ENCODE measurements around the gene SLC34A1. TPM values are rescaled to one million over a fixed set of nuclear protein-coding genes. Genes with fewer than 3 reads are reported as not detected.
"Not testable (repeated sequence)": the region's sequence is repeated elsewhere in the genome, so short reads cannot be mapped to it uniquely, and the experiment has no call there.

Gene SLC34A1, protein sequence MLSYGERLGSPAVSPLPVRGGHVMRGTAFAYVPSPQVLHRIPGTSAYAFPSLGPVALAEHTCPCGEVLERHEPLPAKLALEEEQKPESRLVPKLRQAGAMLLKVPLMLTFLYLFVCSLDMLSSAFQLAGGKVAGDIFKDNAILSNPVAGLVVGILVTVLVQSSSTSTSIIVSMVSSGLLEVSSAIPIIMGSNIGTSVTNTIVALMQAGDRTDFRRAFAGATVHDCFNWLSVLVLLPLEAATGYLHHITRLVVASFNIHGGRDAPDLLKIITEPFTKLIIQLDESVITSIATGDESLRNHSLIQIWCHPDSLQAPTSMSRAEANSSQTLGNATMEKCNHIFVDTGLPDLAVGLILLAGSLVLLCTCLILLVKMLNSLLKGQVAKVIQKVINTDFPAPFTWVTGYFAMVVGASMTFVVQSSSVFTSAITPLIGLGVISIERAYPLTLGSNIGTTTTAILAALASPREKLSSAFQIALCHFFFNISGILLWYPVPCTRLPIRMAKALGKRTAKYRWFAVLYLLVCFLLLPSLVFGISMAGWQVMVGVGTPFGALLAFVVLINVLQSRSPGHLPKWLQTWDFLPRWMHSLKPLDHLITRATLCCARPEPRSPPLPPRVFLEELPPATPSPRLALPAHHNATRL
- total RNA-seq (under 1 TPM; 0.31 to 0.40 TPM), total RNA-seq (0 to 1.7 reads per million in 2 donors)

DNA sequence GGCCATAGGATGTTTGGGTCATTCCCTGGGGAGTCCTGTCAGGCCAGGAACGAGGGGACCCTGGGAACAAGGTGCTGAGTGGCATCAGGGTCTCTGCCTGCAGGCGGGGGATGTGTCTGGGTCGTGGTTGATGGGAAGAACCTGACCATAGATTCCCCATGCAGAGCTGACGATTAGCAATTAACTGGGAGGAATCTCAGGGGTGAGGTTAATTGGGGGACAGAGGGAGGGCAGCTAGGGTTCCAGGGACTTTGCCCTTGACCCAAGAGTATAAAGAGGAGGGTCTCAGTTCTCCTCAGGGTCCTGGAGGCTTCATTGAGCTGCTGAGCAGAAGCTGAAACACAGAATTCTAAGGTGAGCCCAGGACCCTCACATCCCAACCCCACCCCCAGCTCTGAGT lies at the start of gene SLC34A1:
TSS of gene SLC34A1 (plus strand) at position 301 of the 400 bp plus-strand sequence. CDS start 1,308 bp downstream, outside the sequence.
- no peaks in the 10 kb centered on the region for H3K9me3 ChIP-seq (ENCODE audit: control insufficient read depth, low read length, poor library complexity, severe bottlenecking)
- H3K36me3 Mint-ChIP-seq (ENCODE audit: low read depth), result no peaks in the 10 kb centered on the region
- no peaks in the 10 kb centered on the region for H3K27me3 Mint-ChIP-seq
- no peak for DNase-seq
- peaks cover 39% of the 10 kb centered on the region for H3K4me1 Mint-ChIP-seq
- ATAC-seq, result no peak
- peak within 1 kb of the TSS; percentile 80 for H3K27ac Mint-ChIP-seq
- peak within 1 kb of the TSS; percentile 74 for H3K4me3 Mint-ChIP-seq

DNA sequence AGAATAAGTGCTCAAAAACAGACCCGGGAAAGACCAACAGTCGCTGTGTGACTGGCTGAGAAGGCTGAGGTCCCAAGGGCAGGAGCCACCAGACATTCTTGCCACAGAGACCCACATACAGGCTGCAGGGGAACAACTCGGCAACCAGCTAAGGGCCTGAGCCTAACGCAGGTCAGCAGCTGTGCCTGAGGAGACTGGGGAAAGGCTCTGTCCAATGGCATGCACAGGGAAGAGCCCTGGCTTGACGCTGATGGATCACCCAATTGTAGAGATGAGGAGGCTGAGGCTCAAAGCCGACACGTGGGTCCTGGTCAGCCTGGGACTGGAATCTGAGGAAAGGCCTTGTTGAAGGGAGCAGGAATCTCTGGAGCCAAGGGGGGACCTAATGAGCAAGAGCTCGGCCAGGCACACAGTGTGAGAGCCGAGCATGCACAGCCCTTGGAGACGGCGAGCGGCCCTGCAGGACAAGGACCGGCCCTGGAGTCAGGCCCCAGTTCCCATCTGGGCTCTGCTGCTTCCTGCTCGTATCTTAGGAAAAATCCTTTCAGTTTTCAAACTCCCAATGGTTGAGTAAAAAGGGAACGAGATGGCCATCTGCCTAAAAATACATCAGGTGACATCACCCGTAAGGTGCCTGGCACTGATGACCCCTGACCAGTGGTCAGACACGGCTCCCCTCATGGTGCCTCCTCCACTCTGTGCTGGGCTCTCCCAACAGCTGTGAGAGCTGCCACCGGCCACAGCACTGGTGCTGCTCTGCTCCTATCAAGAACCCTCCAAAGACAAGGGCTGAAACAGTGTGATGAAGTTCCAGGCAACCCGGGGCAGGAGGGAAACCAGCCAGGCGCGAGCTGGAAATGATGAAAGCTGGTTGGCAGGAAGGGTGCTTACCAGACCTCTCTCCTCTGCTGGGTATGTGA lies 49.2 kb upstream of the SLC34A1 start:
- ATAC-seq (no peak), DNase-seq (no peak)
- Mint-ChIP-seq H3K4me3 (no peak overlapping the region), H3K4me1 (peaks cover 17% of the 10 kb centered on the region), H3K27me3 (no peaks in the 10 kb centered on the region), H3K27ac (peak overlapping the region; percentile 29), H3K36me3 (ENCODE audit: low read depth) (peaks cover 15% of the 10 kb centered on the region)
- H3K9me3 ChIP-seq (ENCODE audit: control insufficient read depth, low read length, poor library complexity, severe bottlenecking), result no peaks in the 10 kb centered on the region

DNA sequence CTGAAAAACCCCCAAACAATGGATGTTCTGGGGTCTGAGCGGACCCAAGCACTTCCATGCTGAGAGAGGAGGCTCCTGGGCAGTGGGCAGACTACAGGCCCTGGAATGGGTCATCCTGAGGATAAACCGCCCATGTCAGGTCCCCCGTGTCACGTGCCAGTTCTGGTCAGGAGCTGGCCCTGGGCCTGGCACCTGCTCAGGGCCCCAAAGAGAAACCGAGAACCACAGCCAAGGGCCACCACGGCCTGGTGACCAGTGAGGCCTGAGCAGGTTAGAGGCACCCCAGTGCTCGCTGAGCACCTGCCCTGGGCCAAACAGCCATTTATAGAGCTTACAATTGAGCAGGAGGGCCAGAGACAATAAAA lies 48.6 kb upstream of the SLC34A1 start:
- no peaks in the 10 kb centered on the region for H3K9me3 ChIP-seq (ENCODE audit: control insufficient read depth, low read length, poor library complexity, severe bottlenecking)
- H3K27ac Mint-ChIP-seq, result no peak overlapping the region
- DNase-seq, result no peak
- peaks cover 13% of the 10 kb centered on the region for H3K36me3 Mint-ChIP-seq (ENCODE audit: low read depth)
- no peak overlapping the region for H3K4me3 Mint-ChIP-seq
- no peak for ATAC-seq
- H3K27me3 Mint-ChIP-seq, result no peaks in the 10 kb centered on the region
- peaks cover 16% of the 10 kb centered on the region for H3K4me1 Mint-ChIP-seq

DNA sequence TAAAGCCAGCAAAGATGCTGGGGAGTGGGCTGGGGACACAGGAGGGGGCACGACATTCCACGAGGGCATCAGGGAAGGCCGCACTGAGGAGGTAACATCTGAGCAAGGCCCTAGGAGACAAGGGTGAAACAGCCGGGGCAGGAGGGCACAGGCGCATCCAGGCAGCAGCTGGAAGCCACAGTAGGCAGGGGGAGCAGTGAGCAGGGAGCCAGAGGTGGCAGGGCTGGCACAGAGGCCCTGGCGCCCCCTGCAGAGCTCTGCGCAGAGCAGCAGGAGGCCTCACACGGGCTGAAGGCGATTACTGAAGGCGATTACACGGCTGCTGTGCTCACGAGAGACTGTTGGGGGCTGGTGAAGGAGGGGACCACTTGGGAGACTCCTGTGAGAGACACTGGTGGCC lies 48.1 kb upstream of the SLC34A1 start:
- Mint-ChIP-seq H3K27ac (no peak overlapping the region), H3K36me3 (ENCODE audit: low read depth) (peaks cover 12% of the 10 kb centered on the region), H3K4me3 (no peak overlapping the region), H3K4me1 (peaks cover 15% of the 10 kb centered on the region), H3K27me3 (no peaks in the 10 kb centered on the region)
- no peak for DNase-seq
- ATAC-seq, result peak; percentile 57
- no peaks in the 10 kb centered on the region for H3K9me3 ChIP-seq (ENCODE audit: control insufficient read depth, low read length, poor library complexity, severe bottlenecking)

DNA sequence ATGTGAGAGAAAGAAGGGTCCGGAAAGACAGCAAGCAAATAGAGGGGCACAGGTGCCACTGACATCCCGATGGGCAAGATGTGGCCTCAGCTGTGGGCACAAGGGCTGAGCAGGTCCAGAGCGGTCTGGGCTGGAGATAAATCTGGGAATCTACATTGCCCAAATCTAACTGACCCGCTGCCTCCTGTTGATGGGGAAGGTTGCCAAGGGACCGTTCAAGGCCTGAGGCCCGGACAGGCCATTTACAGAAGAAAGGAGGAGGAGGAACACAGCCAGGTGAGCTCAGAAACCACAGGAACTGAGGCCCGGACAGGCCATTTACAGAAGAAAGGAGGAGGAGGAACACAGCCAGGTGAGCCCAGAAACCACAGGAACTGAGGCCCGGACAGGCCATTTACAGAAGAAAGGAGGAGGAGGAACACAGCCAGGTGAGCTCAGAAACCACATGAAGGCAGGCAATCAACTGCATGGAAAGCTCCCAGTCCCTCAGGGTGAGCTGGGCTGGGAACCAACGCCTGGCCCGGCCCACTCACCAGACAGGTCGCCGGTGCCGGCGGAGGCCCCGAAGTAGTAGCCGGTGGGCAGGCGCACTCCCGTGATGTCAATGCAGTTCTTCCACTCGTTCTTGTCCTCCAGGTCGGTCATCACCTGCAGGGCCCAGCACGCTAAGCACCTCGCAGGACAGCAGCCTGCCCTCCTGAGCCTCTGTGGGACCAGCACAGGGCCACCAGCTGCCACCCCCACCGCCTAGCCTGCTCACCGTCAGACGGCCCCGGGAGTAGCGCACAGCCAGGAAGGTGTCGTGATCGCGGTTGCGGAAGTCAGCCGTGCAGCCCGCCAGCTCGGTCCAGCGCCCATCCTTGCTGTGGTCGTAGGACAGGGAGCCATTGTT lies 47.4 kb upstream of the SLC34A1 start:
- Mint-ChIP-seq H3K36me3 (ENCODE audit: low read depth) (peaks cover 10% of the 10 kb centered on the region), H3K27me3 (no peaks in the 10 kb centered on the region), H3K4me3 (no peak overlapping the region), H3K27ac (no peak overlapping the region), H3K4me1 (peaks cover 20% of the 10 kb centered on the region)
- no peaks in the 10 kb centered on the region for H3K9me3 ChIP-seq (ENCODE audit: control insufficient read depth, low read length, poor library complexity, severe bottlenecking)
- DNase-seq (no peak), ATAC-seq (no peak)

DNA sequence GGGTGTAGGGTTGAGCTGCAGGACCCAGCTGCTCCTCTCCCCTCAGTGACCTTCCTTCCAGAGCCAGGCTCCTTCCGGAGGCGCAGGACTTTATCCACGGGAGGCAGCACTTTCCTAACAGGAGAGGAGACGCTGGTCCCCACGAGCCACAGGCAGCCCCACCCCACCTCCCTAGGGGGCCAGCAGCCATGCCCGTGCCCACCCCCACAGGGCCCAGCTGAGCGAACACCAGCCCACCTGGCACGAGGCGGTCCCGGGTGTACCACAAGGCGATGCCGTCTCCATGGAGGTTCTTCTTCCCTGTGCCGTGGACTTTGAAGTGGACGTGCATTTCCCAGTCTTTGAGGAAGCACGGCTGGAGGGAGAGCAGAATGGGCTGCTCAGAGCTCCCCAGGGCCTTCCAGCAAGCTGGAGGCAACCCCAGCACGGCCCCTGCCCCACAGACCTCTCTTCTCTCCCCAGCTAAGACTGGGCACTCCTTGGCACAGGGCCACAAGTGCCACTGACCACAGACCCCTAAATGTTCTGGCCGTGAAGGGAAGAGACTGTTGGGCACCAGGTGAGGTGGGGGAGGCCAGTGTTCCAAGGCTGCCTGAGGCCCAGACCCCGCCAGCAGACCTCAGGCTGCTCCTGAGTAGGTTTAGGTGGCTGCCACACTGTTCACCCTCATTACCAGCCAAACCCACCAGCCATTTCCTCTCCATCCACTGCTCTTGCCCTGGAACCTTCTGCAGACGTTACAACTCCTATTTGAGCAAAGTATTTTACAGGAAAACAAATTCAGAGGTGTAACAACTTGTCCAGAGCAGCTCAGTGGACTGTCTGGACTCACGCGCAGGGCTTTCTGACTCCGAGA lies 45.8 kb upstream of the SLC34A1 start:
- H3K27me3 Mint-ChIP-seq, result no peaks in the 10 kb centered on the region
- H3K9me3 ChIP-seq (ENCODE audit: control insufficient read depth, low read length, poor library complexity, severe bottlenecking), result no peaks in the 10 kb centered on the region
- peaks cover 24% of the 10 kb centered on the region for H3K4me1 Mint-ChIP-seq
- H3K4me3 Mint-ChIP-seq, result no peak overlapping the region
- H3K27ac Mint-ChIP-seq, result no peak overlapping the region
- H3K36me3 Mint-ChIP-seq (ENCODE audit: low read depth), result peaks cover 10% of the 10 kb centered on the region
- DNase-seq (no peak), ATAC-seq (no peak)

DNA sequence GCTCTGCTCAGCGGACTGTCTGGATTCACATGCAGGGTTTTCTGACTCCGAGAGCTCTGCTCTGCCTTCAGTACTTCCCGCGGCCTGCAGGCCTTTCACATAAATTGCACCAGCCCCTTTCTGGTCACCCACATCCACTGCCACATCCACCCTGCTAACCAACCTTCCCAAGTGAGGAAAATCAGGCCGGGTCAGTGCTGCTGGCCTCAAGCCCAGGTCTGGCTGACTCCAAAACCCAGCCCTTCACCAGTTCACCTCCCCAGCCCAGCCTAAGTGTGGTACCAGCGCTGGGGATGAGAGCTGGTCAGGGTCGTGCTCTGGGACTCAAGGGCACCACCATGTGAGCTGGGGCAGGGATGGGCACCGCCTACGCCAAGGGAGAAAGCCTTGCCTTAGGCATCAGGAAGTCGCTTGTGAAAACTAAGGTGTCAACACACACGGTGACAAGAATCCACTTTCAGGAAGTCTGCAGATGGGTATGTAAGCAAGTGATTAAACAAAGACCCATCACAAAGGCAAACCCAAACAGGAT lies 45.1 kb upstream of the SLC34A1 start:
- H3K9me3 ChIP-seq (ENCODE audit: control insufficient read depth, low read length, poor library complexity, severe bottlenecking), result no peaks in the 10 kb centered on the region
- H3K27me3 Mint-ChIP-seq, result no peaks in the 10 kb centered on the region
- H3K27ac Mint-ChIP-seq, result peak overlapping the region; percentile 2
- H3K4me3 Mint-ChIP-seq, result peak overlapping the region; percentile 3
- H3K4me1 Mint-ChIP-seq, result peaks cover 23% of the 10 kb centered on the region
- DNase-seq (no peak), ATAC-seq (no peak)
- peaks cover 10% of the 10 kb centered on the region for H3K36me3 Mint-ChIP-seq (ENCODE audit: low read depth)

DNA sequence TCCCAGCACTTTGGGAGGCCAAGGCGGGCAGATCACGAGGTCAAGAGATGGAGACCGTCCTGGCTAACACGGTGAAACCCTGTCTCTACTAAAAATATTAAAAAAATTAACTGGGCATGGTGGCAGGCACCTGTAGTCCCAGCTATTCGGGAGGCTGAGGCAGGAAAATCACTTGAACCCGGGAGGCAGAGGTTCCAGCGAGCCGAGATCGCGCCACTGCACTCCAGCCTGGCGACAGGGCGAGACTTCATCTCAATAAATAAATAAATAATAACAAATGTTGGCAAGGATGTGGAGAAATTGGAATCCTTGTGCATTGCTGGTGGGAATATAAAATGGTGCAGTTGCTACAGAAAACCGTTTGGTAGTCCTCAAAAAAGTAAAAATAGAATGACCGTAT lies 41.2 kb upstream of the SLC34A1 start:
- DNase-seq, result not testable (repeated sequence)

DNA sequence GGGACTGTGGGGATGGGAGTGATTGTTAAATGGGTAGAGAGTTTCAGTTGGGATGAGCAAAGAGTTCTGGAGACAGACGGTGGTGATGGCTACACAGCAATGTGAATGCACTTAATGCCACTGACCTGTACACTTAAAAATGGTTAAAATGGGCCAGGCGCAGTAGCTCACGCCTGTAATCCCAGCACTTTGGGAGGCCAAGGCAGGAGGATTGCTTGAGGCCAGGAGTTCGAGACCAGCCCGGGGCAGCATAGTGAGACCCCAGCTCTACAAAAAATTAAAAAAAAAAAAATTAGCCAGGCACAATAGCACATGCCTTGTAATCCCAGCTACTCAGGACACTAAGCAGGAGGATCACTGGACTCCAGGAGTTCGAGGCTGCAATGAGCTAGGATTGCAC lies 40.5 kb upstream of the SLC34A1 start:
- ATAC-seq, result no peak
- H3K4me3 Mint-ChIP-seq, result no peak overlapping the region

More for the DNA sequence above, 41.2 kb upstream of the SLC34A1 start:
- not testable (repeated sequence) for ATAC-seq; H3K9me3 ChIP-seq (ENCODE audit: control insufficient read depth, low read length, poor library complexity, severe bottlenecking); H3K27me3 Mint-ChIP-seq; H3K4me3 Mint-ChIP-seq; H3K36me3 Mint-ChIP-seq (ENCODE audit: low read depth)
- peak overlapping the region; percentile 49 for H3K27ac Mint-ChIP-seq
- peaks cover 21% of the 10 kb centered on the region for H3K4me1 Mint-ChIP-seq

DNA sequence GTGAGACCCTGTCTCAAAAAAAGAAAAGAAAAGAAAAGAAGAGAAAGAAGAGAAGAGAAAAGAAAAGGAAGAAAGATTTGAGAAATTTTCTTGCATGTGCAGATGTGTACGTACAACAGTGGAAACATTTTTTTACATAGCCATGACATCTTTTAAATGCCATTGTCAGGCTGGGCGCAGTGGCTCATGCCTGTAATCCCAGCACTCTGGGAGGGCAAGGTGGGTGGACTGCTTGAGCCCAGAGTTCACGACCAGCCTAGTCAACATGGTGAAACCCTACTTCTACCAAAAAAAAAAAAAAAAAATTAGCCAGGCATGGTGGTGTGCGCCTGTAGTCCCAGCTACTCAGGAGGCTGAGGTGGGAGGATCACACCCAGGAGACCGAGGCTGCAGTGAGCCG lies 39.3 kb upstream of the SLC34A1 start:
- no peak for ATAC-seq
- no peaks in the 10 kb centered on the region for H3K9me3 ChIP-seq (ENCODE audit: control insufficient read depth, low read length, poor library complexity, severe bottlenecking)
- DNase-seq, result no peak
- Mint-ChIP-seq H3K4me3 (no peak overlapping the region), H3K4me1 (peaks cover 28% of the 10 kb centered on the region), H3K27me3 (no peaks in the 10 kb centered on the region), H3K36me3 (ENCODE audit: low read depth) (peaks cover 5% of the 10 kb centered on the region), H3K27ac (no peak overlapping the region)

More for the DNA sequence above, 40.5 kb upstream of the SLC34A1 start:
- H3K27ac Mint-ChIP-seq, result peak overlapping the region; percentile 49
- no peaks in the 10 kb centered on the region for H3K27me3 Mint-ChIP-seq
- no peaks in the 10 kb centered on the region for H3K9me3 ChIP-seq (ENCODE audit: control insufficient read depth, low read length, poor library complexity, severe bottlenecking)
- H3K36me3 Mint-ChIP-seq (ENCODE audit: low read depth), result peaks cover 3% of the 10 kb centered on the region
- DNase-seq, result no peak
- peaks cover 21% of the 10 kb centered on the region for H3K4me1 Mint-ChIP-seq

DNA sequence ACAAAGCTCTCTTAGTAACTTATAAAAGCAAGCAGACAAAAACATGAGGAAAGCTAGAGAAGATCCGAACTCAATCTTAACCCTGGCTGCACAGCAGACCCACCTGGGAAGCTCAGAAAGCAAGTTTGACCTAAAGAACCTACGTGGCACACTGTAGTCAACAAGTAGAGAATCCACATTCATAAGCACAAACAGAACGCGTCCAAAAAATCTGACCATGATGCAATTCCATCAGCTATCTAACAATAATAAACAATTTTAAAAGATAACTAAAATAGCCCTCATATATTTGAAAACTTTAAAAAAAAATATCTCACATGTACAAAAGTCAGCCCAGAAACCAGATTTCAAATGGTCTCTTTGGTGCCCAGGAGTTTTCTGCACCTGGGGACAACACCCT lies 37.4 kb upstream of the SLC34A1 start:
- H3K9me3 ChIP-seq (ENCODE audit: control insufficient read depth, low read length, poor library complexity, severe bottlenecking), result no peaks in the 10 kb centered on the region
- Mint-ChIP-seq H3K4me3 (no peak overlapping the region), H3K27ac (peak overlapping the region; percentile 67), H3K27me3 (no peaks in the 10 kb centered on the region), H3K4me1 (peaks cover 29% of the 10 kb centered on the region), H3K36me3 (ENCODE audit: low read depth) (peaks cover 5% of the 10 kb centered on the region)
- DNase-seq (no peak), ATAC-seq (no peak)

Data from T-helper 17 cell (primary cell).